Measurements from ENCODE around the gene SLC12A7.

The SLC12A7 gene

GRCh38 chr5:1058083-1058945 is 53.5 kb downstream of the SLC12A7 start:
- Histone ChIP-seq H3K4me1 (ENCODE audit: insufficient read depth, low read length, poor library complexity, severe bottlenecking) (no peaks in the 10 kb centered on the region), H3F3A (ENCODE audit: low read depth) (no peaks in the 10 kb centered on the region), H3K9ac (ENCODE audit: low read depth, low read length, poor library complexity, severe bottlenecking) (no peak overlapping the region), H3K79me2 (ENCODE audit: insufficient read depth, low read length) (no peaks in the 10 kb centered on the region), H3K36me3 (ENCODE audit: insufficient read depth, low read length) (no peaks in the 10 kb centered on the region), H2AFZ (ENCODE audit: low read length) (no peak overlapping the region), H3K9me2 (replicated peaks; ENCODE audit: low read depth, low read length) (no peaks in the 10 kb centered on the region), H3K4me3 (ENCODE audit: low read length, poor library complexity, severe bottlenecking) (no peak overlapping the region), H4K20me1 (ENCODE audit: insufficient read depth, low read length, poor library complexity, severe bottlenecking) (no peaks in the 10 kb centered on the region), H3K4me2 (ENCODE audit: low read depth, low read length, poor library complexity, severe bottlenecking) (no peak overlapping the region), H3K9me3 (ENCODE audit: insufficient read depth, low read depth, low read length) (no peaks in the 10 kb centered on the region), H3K27me3 (ENCODE audit: insufficient read depth, low read length, poor library complexity, severe bottlenecking) (no peaks in the 10 kb centered on the region)
- TF ChIP-seq EZH2phosphoT487 (IDR thresholded peaks at IDR 0.05; ENCODE audit: borderline replicate concordance) = no peak
- TF ChIP-seq CTCF (conservative IDR thresholded peaks at IDR 0.05; ENCODE audit: low read length) = no peak

GRCh38 chr5:1057485-1058082 is 54.3 kb downstream of the SLC12A7 start:
- H2AFZ ChIP-seq (ENCODE audit: low read length) = no peak overlapping the region
- H4K20me1 ChIP-seq (ENCODE audit: insufficient read depth, low read length, poor library complexity, severe bottlenecking) = no peaks in the 10 kb centered on the region
- H3K9ac ChIP-seq (ENCODE audit: low read depth, low read length, poor library complexity, severe bottlenecking) = no peak overlapping the region
- no peaks in the 10 kb centered on the region for H3K9me2 ChIP-seq (replicated peaks; ENCODE audit: low read depth, low read length)
- no peaks in the 10 kb centered on the region for H3F3A ChIP-seq (ENCODE audit: low read depth)
- H3K4me3 ChIP-seq (ENCODE audit: low read length, poor library complexity, severe bottlenecking) = no peak overlapping the region
- H3K27me3 ChIP-seq (ENCODE audit: insufficient read depth, low read length, poor library complexity, severe bottlenecking) = no peaks in the 10 kb centered on the region
- no peaks in the 10 kb centered on the region for H3K9me3 ChIP-seq (ENCODE audit: insufficient read depth, low read depth, low read length)
- TF ChIP-seq CTCF (conservative IDR thresholded peaks at IDR 0.05; ENCODE audit: low read length) (no peak), EZH2phosphoT487 (IDR thresholded peaks at IDR 0.05; ENCODE audit: borderline replicate concordance) (no peak)
- H3K4me2 ChIP-seq (ENCODE audit: low read depth, low read length, poor library complexity, severe bottlenecking) = no peak overlapping the region
- H3K4me1 ChIP-seq (ENCODE audit: insufficient read depth, low read length, poor library complexity, severe bottlenecking) = no peaks in the 10 kb centered on the region
- no peaks in the 10 kb centered on the region for H3K36me3 ChIP-seq (ENCODE audit: insufficient read depth, low read length)
- no peaks in the 10 kb centered on the region for H3K79me2 ChIP-seq (ENCODE audit: insufficient read depth, low read length)

DNA sequence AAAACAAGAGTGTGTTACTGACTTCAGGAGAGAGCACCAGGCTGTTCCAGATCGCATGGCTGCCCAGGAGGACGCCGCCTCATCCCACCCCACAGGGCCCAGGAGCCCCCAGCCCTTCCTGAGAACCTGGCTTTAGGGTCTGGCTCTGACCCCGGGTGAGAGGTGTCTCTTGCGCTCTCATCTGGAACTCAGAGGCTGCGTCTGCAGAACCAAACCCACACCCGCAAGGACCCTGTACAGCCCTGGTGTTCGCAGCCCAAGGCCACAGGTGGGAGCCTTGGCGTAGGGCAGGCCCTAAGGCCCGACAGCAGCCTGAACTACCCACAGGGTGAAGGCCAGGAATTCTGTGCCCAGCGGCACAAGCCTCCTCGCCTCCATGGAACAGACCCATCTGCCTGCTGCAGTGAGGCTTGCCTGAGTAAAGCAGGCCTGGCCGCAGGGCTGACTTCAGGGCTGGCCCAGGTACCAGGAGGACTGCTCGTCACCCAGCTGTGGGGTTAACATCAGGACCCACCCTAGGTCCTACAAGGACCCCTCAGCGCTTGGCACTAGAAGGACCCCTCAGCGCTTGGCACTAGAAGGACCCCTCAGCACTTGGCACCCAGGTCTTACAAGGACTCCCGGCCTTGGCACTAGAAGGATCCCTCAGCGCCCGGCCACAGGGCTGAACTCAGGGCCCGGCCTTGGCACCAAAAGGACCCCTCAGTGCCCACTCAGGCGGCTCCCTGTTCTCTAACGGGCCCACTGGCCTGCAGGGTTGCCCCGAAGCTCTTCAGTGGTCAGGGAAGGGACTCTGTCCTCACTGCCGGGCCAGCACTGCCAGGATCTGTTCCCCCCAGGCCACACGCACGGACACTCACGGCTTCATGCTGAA is 55.0 kb downstream of the SLC12A7 start:
- Histone ChIP-seq H3K9me3 (ENCODE audit: insufficient read depth, low read depth, low read length) (no peaks in the 10 kb centered on the region), H3K4me1 (ENCODE audit: insufficient read depth, low read length, poor library complexity, severe bottlenecking) (no peaks in the 10 kb centered on the region), H2AFZ (ENCODE audit: low read length) (no peak overlapping the region), H3K4me2 (ENCODE audit: low read depth, low read length, poor library complexity, severe bottlenecking) (no peak overlapping the region), H4K20me1 (ENCODE audit: insufficient read depth, low read length, poor library complexity, severe bottlenecking) (no peaks in the 10 kb centered on the region), H3K9me2 (replicated peaks; ENCODE audit: low read depth, low read length) (no peaks in the 10 kb centered on the region), H3K9ac (ENCODE audit: low read depth, low read length, poor library complexity, severe bottlenecking) (no peak overlapping the region), H3K4me3 (ENCODE audit: low read length, poor library complexity, severe bottlenecking) (no peak overlapping the region), H3K27me3 (ENCODE audit: insufficient read depth, low read length, poor library complexity, severe bottlenecking) (no peaks in the 10 kb centered on the region), H3F3A (ENCODE audit: low read depth) (no peaks in the 10 kb centered on the region), H3K79me2 (ENCODE audit: insufficient read depth, low read length) (no peaks in the 10 kb centered on the region), H3K36me3 (ENCODE audit: insufficient read depth, low read length) (no peaks in the 10 kb centered on the region)
- TF ChIP-seq EZH2phosphoT487 (IDR thresholded peaks at IDR 0.05; ENCODE audit: borderline replicate concordance) (no peak), CTCF (conservative IDR thresholded peaks at IDR 0.05; ENCODE audit: low read length) (no peak)

Data from Loucy (cell line).